NCI-H2196 (cell line): ENCODE measurements around the gene FCN1.

ENCODE experiments used
- DNase-seq: peaks from one replicate; lab custom pipeline; 2025; ENCODE audit not compliant: unreplicated experiment; lab: John Stamatoyannopoulos, UW

The FCN1 gene

GRCh38 chr9:134937566-134938345, 20.0 kb upstream of the FCN1 start:
- no peak for DNase-seq

GRCh38 chr9:134937164-134937555, 19.4 kb upstream of the FCN1 start:
- DNase-seq, result no peak

- no peak for DNase-seq
Measured at GRCh38 chr9:134936346-134937163, 18.8 kb upstream of the FCN1 start.

- no peak for DNase-seq
Measured at GRCh38 chr9:134935701-134936345, 18.1 kb upstream of the FCN1 start.

GRCh38 chr9:134935056-134935640, 17.4 kb upstream of the FCN1 start:
- no peak for DNase-seq

GRCh38 chr9:134933076-134933659, 15.5 kb upstream of the FCN1 start:
- no peak for DNase-seq

- no peak for DNase-seq
Measured at GRCh38 chr9:134932606-134933005, 14.9 kb upstream of the FCN1 start.

GRCh38 chr9:134932171-134932570, 14.5 kb upstream of the FCN1 start:
- DNase-seq, result no peak

- no peak for DNase-seq
Measured at GRCh38 chr9:134930398-134930797, 12.7 kb upstream of the FCN1 start.

- no peak for DNase-seq
Measured at GRCh38 chr9:134929193-134930158, 11.8 kb upstream of the FCN1 start.

GRCh38 chr9:134928436-134929192, 10.9 kb upstream of the FCN1 start:
- no peak for DNase-seq

GRCh38 chr9:134925011-134925511, 7.3 kb upstream of the FCN1 start:
- no peak for DNase-seq

GRCh38 chr9:134923466-134923865, 5.8 kb upstream of the FCN1 start:
- DNase-seq, result no peak

GRCh38 chr9:134922932-134923240, 5.2 kb upstream of the FCN1 start:
- no peak for DNase-seq

GRCh38 chr9:134922066-134922931, 4.6 kb upstream of the FCN1 start:
- DNase-seq, result no peak

- no peak for DNase-seq
Measured at GRCh38 chr9:134919303-134919702, 1.6 kb upstream of the FCN1 start.

GRCh38 chr9:134918646-134919045, 934 bp upstream of the FCN1 start:
- DNase-seq, result no peak

GRCh38 chr9:134916161-134916665, 1.5 kb downstream of the FCN1 start:
- no peak for DNase-seq
